GM12864 (cell line): Measurements from ENCODE around the gene PLIN3.
"Not testable (repeated sequence)": the region's sequence is repeated elsewhere in the genome, so short reads cannot be mapped to it uniquely, and the experiment has no call there.

Experiments
- DNase-seq: peaks from one replicate; pipeline ENCODE4 v3.0.0-alpha.2; 2011; ENCODE audit warnings: low read depth
- H3K4me3 ChIP-seq: 2 replicates; pipeline ENCODE4 v1.5.1; 2011; ENCODE audit warnings: mild to moderate bottlenecking, low read depth, low read length, control low read depth
- TF ChIP-seq, protein P1 (sequence below): IDR thresholded peaks from 2 replicates; pipeline ENCODE4 v1.5.1; 2011; ENCODE audit warnings: low read depth, mild to moderate bottlenecking, moderate library complexity, low read length, control low read depth, inconsistent platforms; ENCODE audit errors: missing control alignments

Gene PLIN3

DNA sequence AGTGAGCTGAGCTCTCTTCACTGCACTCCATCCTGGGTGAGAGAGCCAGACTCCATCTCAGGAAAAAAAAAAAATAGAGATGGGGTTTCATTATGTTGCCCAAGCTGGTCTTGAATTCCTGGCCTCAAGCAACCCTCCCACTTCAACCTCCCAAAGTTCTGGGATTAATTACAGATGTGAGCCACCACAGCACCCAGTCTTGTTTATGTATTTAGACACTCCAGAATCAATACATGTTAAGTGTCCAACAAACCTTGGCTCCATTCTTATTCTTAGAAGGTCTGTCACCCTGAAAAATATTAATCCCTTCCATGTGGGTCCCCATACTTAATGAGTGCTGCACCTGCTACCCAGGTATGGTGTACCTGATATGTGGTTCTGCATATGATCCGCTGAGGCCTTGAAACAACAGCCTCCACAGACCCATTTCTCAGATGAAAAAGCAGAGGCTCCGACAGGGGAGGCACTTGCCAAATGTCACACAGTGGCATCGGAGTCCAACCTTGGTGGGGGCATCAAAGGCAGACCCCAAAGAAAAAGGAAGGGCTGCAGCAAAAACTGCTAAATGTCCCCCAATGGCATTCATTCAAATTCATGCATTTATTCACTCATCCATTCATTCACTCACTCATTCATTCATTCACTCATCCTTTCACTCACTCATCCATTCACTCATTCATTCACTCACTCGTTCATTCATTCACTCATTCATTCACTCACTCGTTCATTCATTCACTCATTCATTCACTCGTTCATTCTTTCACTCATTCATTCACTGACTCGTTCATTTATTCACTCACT is 52.6 kb downstream of the PLIN3 start:
- no peak overlapping the region for H3K4me3 ChIP-seq
- no peak for DNase-seq
- TF ChIP-seq, protein P1, sequence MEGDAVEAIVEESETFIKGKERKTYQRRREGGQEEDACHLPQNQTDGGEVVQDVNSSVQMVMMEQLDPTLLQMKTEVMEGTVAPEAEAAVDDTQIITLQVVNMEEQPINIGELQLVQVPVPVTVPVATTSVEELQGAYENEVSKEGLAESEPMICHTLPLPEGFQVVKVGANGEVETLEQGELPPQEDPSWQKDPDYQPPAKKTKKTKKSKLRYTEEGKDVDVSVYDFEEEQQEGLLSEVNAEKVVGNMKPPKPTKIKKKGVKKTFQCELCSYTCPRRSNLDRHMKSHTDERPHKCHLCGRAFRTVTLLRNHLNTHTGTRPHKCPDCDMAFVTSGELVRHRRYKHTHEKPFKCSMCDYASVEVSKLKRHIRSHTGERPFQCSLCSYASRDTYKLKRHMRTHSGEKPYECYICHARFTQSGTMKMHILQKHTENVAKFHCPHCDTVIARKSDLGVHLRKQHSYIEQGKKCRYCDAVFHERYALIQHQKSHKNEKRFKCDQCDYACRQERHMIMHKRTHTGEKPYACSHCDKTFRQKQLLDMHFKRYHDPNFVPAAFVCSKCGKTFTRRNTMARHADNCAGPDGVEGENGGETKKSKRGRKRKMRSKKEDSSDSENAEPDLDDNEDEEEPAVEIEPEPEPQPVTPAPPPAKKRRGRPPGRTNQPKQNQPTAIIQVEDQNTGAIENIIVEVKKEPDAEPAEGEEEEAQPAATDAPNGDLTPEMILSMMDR = no peak

DNA sequence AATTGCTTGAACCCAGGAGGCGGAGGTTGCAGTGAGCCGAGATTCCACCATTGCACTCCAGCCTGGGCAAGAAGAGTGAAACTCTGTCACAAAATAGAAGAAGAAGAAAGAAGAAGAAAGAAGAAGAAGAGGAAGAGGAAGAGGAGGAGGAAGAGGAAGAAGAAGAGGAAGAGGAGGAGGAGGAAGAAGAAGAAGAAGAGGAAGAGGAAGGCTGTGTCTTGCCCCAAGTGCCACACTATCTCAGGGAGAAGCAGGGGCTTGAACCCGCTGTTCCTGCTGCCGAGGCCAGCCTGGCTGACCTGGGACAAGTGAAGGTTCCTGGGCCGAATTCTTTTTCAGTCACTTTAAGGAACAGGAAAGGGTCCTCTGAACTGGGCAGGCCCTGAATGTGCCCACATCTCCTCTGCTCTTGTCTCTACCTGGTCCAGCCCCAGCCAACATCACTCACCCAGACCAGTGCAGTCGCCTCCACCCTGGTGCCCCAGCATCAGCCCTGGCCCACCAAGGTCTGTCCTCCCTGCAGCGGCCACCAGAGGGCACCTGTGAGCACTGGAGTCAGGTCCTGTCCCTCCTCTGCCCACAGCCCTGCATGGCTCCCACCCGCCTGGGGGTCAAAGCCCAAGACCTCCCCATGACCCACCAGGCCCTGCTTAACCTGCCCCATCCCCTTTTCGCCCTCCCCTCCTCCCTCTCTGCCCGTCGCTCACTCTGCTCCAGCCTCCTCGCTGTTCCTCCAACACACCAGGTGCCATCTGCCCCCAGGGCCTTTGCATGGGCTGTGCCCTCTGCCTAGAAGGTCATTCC is 55.9 kb downstream of the PLIN3 start:
- TF ChIP-seq, protein P1 = peak; percentile 98
- no peak overlapping the region for H3K4me3 ChIP-seq
- DNase-seq = peak; percentile 35

DNA sequence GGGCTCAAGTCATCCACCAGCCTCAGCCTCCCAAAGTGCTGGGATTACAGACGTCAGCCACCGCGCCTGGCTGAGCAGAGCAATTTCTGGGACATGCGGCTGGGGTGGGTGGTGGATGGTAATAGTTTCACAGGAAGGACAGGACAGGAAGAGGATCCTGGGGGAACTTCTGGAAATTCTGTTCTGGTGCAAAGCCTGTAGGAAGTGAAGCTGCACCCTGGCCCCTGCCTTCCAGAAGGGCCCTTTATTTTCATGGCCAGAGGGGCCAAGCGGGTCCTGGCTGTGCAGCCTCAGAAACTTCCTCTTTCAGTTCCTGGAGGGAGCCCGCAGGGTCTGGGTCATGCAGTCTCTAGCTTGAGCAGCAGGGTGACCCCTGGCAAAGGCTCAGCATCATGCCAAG is 60.3 kb downstream of the PLIN3 start:
- TF ChIP-seq, protein P1 = no peak
- no peak overlapping the region for H3K4me3 ChIP-seq
- DNase-seq = no peak

DNA sequence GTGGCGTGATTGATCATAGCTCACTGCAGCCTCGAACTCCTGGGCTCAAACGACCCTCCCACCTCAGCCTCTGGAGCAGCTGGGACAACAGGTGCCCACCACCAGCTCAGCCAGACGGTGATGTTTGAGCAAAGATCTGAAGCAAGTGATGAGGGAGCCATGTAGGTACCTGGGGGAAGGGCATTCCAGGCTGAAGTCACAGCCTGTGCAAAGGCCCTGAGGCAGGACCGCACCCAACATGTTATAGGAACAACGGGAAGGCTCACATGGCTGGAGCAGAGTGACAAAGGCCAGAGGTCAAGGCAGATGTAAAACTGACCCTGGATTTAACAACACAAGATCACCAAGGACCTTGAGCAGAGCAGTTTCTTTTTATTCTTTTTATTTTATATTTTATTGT is 61.1 kb downstream of the PLIN3 start:
- TF ChIP-seq, protein P1 = no peak
- no peak for DNase-seq
- no peak overlapping the region for H3K4me3 ChIP-seq

DNA sequence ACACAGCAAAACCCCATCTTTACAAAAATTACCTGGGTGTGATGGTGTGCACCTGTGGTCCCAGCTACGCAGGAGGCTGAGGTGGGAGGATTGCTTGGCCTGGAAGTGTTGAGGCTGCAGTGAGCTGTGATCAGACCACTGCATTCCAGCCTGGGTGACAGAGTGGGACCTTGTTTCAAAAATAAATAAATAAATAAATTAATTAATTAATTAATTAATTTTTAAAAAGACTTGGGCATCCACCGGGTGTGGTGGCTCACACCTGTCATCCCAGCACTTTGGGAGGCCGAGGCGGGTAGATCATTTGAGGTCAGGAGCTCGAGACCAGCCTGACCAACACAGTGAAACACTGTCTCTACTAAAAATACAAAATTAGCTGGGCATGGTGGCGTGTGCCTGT is 62.3 kb downstream of the PLIN3 start:
- DNase-seq, H3K4me3 ChIP-seq: not testable (repeated sequence)

DNA sequence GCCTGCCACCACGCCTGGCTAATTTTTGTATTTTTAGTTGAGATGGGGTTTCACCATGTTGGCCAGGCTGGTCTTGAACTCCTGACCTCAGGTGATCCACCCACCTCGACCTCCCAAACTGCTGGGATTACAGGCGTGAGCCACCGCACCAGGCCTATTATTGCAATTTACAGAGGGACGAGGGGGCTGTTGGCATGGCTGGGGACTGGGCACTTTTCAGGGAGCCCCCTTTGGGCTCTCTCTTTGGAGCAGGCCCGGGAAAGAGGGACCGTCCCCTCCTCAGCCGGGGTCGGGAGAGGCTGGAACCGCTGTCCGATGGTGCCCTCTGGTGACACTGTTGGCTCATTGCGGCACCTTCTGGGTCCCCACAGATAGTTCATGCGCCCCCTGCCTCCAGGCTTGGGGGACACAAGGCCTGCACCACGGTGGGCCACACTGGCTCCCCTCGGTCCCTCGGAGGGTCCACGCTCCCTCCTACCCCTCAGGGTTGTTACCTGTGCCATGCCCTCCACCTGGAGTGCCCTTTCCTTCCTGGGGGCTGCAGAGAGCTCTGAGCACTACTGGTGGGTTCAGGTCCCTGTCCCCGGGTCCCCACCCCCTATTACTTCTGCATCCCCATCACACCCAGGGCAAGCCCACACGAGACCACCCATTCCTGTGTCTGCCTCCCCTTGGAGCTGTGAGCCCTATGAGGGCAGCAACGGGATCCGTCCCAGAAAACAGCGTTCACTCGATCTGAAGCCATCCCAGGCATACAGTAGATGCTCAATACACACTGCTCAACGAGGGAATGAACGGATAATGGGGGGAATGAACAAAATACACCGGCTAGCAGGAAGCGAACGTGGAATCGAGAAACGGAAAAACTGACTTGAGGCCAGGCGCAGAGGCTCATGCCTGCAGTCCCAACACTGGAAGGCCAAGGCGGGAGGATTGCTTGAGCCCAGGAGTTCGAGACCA is 63.5 kb downstream of the PLIN3 start:
- no peak for DNase-seq
- TF ChIP-seq, protein P1 = peak; percentile 91
- no peak overlapping the region for H3K4me3 ChIP-seq

DNA sequence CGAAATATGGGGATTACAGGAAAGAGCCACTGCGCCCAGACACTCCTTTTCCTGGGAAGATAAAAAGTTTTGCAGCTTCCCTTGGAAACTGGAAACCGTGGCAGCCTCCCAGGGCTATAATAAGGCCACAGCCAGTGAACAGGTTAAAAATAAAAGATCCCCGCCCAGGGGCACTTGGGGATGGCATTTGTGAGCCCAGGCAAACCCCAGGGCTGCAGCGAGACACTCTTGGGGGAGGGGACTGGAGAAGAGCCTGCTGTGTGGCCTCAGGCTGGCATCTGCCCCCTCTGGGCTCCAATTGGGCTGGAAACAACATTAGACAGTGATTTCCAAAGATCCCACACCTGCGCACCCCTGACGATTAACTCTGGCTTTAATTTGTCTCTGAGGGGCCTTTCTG is 64.8 kb downstream of the PLIN3 start:
- DNase-seq = no peak
- TF ChIP-seq, protein P1 = no peak
- H3K4me3 ChIP-seq = no peak overlapping the region
